Measurements from ENCODE around the gene HAT1.

DNA sequence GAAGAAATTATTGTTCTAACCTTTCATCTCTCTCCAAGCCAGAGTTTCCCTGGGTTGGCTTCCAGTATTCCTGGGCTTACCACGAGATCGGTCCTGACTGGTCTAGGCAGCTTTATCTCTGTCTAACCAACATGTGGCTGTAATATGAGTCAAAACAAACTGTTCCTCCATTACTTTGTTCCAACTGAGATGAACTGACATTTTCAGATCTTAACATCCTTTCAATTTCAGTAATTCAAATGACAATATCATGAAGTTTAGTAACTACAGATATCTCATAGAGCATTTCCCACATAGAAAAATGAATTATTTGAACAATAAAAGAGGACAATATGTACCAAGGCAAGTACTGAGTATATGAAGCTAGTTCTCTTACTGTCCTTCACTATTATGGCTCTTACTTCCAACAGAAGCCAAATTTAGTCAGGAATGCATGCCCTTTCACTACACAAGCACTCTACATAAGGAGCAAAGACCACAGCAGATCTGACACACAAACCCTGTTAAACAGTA, 43.7 kb upstream of the HAT1 start:
- TF ChIP-seq, protein P1, sequence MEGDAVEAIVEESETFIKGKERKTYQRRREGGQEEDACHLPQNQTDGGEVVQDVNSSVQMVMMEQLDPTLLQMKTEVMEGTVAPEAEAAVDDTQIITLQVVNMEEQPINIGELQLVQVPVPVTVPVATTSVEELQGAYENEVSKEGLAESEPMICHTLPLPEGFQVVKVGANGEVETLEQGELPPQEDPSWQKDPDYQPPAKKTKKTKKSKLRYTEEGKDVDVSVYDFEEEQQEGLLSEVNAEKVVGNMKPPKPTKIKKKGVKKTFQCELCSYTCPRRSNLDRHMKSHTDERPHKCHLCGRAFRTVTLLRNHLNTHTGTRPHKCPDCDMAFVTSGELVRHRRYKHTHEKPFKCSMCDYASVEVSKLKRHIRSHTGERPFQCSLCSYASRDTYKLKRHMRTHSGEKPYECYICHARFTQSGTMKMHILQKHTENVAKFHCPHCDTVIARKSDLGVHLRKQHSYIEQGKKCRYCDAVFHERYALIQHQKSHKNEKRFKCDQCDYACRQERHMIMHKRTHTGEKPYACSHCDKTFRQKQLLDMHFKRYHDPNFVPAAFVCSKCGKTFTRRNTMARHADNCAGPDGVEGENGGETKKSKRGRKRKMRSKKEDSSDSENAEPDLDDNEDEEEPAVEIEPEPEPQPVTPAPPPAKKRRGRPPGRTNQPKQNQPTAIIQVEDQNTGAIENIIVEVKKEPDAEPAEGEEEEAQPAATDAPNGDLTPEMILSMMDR (IDR thresholded peaks at IDR 0.05) = no peak
- no peak for TF ChIP-seq POLR2A (IDR thresholded peaks at IDR 0.05)
